Peyer's patch (tissue), 4 donors: ENCODE results near the gene TRIO.

Source experiments
- CTCF ChIP-seq, 6 experiments: fragments of 450-650 bp in 4 of 6; fragments of 200-600 bp in 2 of 6; sonication (generic) in 1 of 6; IDR thresholded peaks; one replicate each; pipeline ENCODE4 v1.5.1; 2017 to 2019; ENCODE audit warnings: antibody characterized with exemption in 6 of 6, mild to moderate bottlenecking in 3 of 6, moderate library complexity in 1 of 6
- POLR2A ChIP-seq, 2 donors: fragments of 450-650 bp; IDR thresholded peaks; one replicate each; pipeline ENCODE4 v1.5.1; 2017; ENCODE audit warnings: antibody characterized with exemption in 2 of 2, mild to moderate bottlenecking in 2 of 2, moderate library complexity in 2 of 2

GRCh38 chr5:14457476-14457875, 314.3 kb downstream of the TRIO start:
- TF ChIP-seq CTCF (IDR thresholded peaks at IDR 0.05) (no peak), POLR2A (IDR thresholded peaks at IDR 0.05) (no peak)
